ENCODE results near the gene SPEG. TPM values are rescaled to one million over a fixed set of nuclear protein-coding genes. Genes with fewer than 3 reads are reported as not detected.

SPEG gene
- total and polyA plus RNA-seq, 4 experiments from 2014 or later: 0.15 to 9.0 (median 4.5) TPM

DNA sequence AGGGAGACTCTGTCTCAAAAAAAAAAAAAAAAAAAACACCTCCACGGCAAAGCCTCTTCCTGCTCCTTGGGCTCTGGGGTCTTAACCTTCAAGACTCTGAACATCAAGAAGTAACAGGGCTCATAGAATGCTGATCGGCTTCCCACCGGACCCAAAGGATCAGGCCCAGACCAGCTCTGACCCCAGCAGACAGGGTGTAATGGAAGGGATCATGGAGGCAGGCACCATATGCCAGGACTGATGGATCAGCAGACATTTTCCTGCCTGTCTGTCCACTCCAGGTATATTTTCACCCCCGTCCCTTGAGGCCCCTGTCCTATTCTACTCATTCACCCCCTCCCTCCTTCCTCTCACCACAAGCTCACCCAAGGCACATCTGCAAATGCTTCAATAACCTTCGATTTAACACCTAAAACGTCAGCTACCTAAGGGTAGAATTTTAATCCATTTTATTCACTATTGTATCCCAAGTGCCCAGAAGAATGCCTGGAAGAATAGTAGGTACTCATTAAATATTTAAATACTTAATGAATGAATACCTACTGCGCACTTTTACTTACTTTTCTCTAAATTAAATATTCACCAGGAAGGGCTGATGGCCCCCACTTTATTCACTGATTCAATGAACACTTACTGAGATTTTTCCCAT lies 4.6 kb upstream of the SPEG start:
- H3K36me3 Mint-ChIP-seq: no peaks in the 10 kb centered on the region
- no peak overlapping the region for H3K4me3 Mint-ChIP-seq
- H3K9me3 Mint-ChIP-seq: no peaks in the 10 kb centered on the region
- H3K4me1 Mint-ChIP-seq: peaks cover 0 to 6% (median 0%) of the 10 kb centered on the region in 4 donors
- no peak for DNase-seq
- H3K27ac Mint-ChIP-seq: no peak overlapping the region
- Histone ChIP-seq H3K27ac (ENCODE audit: low read depth, low read length) (no peak overlapping the region), H3K36me3 (ENCODE audit: insufficient read depth, low read length) (no peaks in the 10 kb centered on the region), H3K9me3 (ENCODE audit: control insufficient read depth in 1 of 2, low read length in 2 of 2) (no peaks in the 10 kb centered on the region), H3K4me3 (ENCODE audit: low read length in 2 of 2) (no peak overlapping the region), H3K27me3 (ENCODE audit: insufficient read depth, low read length) (no peaks in the 10 kb centered on the region), H3K4me1 (ENCODE audit: insufficient read depth, low read length) (no peaks in the 10 kb centered on the region)
- POLR2A ChIA-PET (ENCODE audit: partially characterized antibody): no interaction called here
- intact Hi-C loops (cut with micrococcal nuclease): no loop called here
- CTCF ChIA-PET (ENCODE audit: partially characterized antibody): interaction anchor here (0.7 to 2.4 kb wide), 4 partner anchors 25 to 100 kb away, joined by 3 to 8 read pairs (median 5); no protein-coding TSS in a partner anchor
- H3K27me3 Mint-ChIP-seq: peaks cover 8 to 11% of the 10 kb centered on the region in 2 donors

DNA sequence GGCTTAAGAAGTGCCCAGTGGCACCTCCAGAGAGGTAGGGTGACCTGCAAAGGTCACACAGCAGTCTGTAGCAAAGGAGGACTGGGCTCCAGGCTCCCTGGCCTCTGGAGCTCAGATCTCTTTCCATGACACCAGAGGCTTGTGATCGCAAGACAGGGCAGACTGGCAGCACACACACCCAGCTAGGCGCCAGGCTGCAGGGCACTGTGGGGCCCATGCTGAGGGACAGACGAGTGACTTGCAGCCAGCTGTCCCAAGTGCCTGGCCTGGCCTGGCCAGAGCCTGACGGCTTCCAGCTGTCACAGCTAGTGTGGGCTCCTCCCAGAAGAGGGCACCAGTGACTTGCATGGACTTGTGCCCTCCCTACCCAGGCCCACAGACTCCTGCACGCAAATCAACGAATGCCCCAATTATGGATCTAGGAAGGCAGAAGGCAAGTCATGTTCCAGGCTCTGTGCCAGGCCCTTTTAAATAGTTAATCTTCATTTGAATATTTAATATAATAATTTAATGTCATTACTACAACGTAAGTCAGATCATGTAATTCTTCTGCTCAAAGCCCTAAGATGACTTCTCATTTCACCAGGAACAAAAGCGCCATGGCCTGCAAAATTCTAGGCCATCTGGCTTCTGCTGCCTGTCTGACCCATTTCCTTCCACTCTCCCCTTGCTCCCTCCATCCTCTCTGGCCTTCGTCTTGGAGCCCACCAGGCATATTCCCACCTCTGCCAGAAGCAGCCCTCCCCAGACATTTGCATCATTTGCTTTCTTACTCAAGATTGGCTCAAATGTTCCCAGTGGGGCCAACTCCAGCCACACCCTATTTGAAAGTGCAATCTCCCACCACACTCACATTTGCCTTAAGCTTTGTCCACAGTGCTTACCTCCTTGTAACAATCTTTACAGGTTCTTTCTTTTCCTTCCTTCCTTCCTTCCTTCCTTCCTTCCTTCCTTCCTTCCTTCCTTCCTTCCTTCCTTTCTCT lies 3.7 kb upstream of the SPEG start:
- peaks cover 6 to 15% of the 10 kb centered on the region in 2 donors for H3K27me3 Mint-ChIP-seq
- H3K36me3 Mint-ChIP-seq: no peaks in the 10 kb centered on the region
- Histone ChIP-seq H3K27ac (ENCODE audit: low read depth, low read length) (no peak overlapping the region), H3K36me3 (ENCODE audit: insufficient read depth, low read length) (no peaks in the 10 kb centered on the region), H3K27me3 (ENCODE audit: insufficient read depth, low read length) (peaks cover 7% of the 10 kb centered on the region), H3K4me3 (ENCODE audit: low read length in 2 of 2) (no peak overlapping the region), H3K9me3 (ENCODE audit: control insufficient read depth in 1 of 2, low read length in 2 of 2) (no peaks in the 10 kb centered on the region), H3K4me1 (ENCODE audit: insufficient read depth, low read length) (no peaks in the 10 kb centered on the region)
- CTCF ChIA-PET (ENCODE audit: partially characterized antibody): interaction anchor here (0.9 to 2.4 kb wide), 4 partner anchors 11 to 99 kb away, joined by 3 to 8 read pairs (median 5); no protein-coding TSS in a partner anchor
- DNase-seq: no peak
- H3K9me3 Mint-ChIP-seq: no peaks in the 10 kb centered on the region
- intact Hi-C loops (cut with micrococcal nuclease): no loop called here
- H3K4me1 Mint-ChIP-seq: peaks cover 0 to 7% (median 3%) of the 10 kb centered on the region in 4 donors
- POLR2A ChIA-PET (ENCODE audit: partially characterized antibody): no interaction called here
- H3K4me3 Mint-ChIP-seq: peak overlapping the region in 1 of 8 donors; percentile 7
- H3K27ac Mint-ChIP-seq: peak overlapping the region in 1 of 7 donors; percentile 27

DNA sequence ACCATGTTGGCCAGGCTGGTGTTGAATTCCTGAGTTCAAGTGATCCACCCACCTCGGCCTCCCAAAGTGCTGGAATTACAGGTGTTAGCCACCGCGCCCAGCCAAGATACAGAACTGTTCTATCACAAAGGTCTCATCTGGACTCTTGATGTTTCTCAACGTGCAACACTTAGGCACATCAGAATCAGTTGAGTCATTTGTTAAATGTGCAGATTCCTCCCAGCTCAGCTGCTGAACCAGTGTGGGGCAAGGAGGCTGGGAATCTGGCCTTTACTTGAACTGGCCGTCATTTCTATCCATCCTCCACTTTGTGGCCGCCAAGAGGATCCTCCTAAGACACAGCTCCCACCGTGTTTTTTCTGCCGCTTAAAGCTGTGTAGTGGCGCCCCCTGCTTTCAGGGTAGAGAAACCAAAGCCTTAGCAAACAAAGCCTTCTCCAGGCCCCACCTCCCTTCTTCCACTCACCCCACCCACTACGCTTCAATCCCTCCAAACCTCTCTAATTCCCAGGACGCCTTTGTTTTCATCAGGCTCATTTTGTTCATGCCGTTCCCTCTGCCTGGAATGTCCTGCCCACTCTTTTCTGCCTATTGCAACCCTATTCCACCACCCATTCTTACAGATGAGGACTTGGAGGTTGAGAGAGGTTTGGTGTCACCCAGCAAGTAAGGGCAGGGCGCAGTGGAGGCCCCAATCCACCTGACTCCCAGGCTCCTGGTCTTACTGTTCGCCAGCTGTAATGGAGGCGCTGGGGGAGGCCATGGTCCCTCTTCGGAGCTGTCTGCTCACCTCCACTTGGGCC lies 776 bp upstream of the SPEG start:
- Histone ChIP-seq H3K4me1 (ENCODE audit: insufficient read depth, low read length) (no peaks in the 10 kb centered on the region), H3K27me3 (ENCODE audit: insufficient read depth, low read length) (peaks cover 10% of the 10 kb centered on the region), H3K36me3 (ENCODE audit: insufficient read depth, low read length) (no peaks in the 10 kb centered on the region), H3K27ac (ENCODE audit: low read depth, low read length) (no peak overlapping the region), H3K4me3 (ENCODE audit: low read length in 2 of 2) (no peak overlapping the region), H3K9me3 (ENCODE audit: control insufficient read depth in 1 of 2, low read length in 2 of 2) (no peaks in the 10 kb centered on the region)
- DNase-seq: peak in 1 of 5 donors; percentile 19
- intact Hi-C loops (cut with micrococcal nuclease): loop anchor here (1.0 kb wide), 1 partner anchor 31 kb away; no protein-coding TSS in a partner anchor
- Mint-ChIP-seq H3K27me3 (peaks cover 6 to 15% of the 10 kb centered on the region in 2 donors), H3K4me1 (peaks cover 0 to 7% (median 3%) of the 10 kb centered on the region in 4 donors), H3K27ac (no peak overlapping the region), H3K4me3 (peak overlapping the region in 1 of 8 donors; percentile 41), H3K36me3 (no peaks in the 10 kb centered on the region), H3K9me3 (no peaks in the 10 kb centered on the region)
- ChIA-PET POLR2A (ENCODE audit: partially characterized antibody) (interaction anchor here (0.8 kb wide), 1 partner anchor 154 kb away, joined by 4 read pairs; no protein-coding TSS in a partner anchor), CTCF (ENCODE audit: partially characterized antibody) (interaction anchor here (1.0 to 1.4 kb wide), 2 partner anchors 31 to 96 kb away, joined by 3 to 4 read pairs; no protein-coding TSS in a partner anchor)

DNA sequence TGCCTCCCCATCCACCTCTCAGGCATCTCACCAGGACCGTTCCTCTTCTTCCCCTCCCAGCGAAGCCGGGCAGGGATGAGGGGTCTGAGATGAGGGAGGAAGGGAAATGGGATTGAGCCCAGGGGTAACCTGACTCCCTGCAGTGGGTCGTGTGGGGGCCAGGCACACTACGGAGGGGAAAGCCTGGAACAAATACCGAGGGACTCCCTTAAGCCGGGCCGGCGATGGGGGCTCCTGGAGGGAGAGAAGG lies 250 bp upstream of the SPEG start:
- Mint-ChIP-seq H3K9me3 (no peaks in the 10 kb centered on the region), H3K4me1 (peaks cover 0 to 7% (median 3%) of the 10 kb centered on the region in 4 donors), H3K27me3 (peaks cover 6 to 15% of the 10 kb centered on the region in 2 donors), H3K27ac (no peak overlapping the region), H3K36me3 (no peaks in the 10 kb centered on the region), H3K4me3 (no peak overlapping the region)
- Histone ChIP-seq H3K27ac (ENCODE audit: low read depth, low read length) (no peak overlapping the region), H3K27me3 (ENCODE audit: insufficient read depth, low read length) (peaks cover 10% of the 10 kb centered on the region), H3K4me3 (ENCODE audit: low read length in 2 of 2) (no peak overlapping the region), H3K36me3 (ENCODE audit: insufficient read depth, low read length) (no peaks in the 10 kb centered on the region), H3K4me1 (ENCODE audit: insufficient read depth, low read length) (no peaks in the 10 kb centered on the region), H3K9me3 (ENCODE audit: control insufficient read depth in 1 of 2, low read length in 2 of 2) (no peaks in the 10 kb centered on the region)
- CTCF ChIA-PET (ENCODE audit: partially characterized antibody): interaction anchor here (1.0 to 1.4 kb wide), 2 partner anchors 32 to 96 kb away, joined by 3 to 4 read pairs; no protein-coding TSS in a partner anchor
- POLR2A ChIA-PET (ENCODE audit: partially characterized antibody): interaction anchor here (0.8 kb wide), 1 partner anchor 155 kb away, joined by 4 read pairs; no protein-coding TSS in a partner anchor
- intact Hi-C loops (cut with micrococcal nuclease): loop anchor here (1.0 kb wide), 1 partner anchor 31 kb away; no protein-coding TSS in a partner anchor
- no peak for DNase-seq

DNA sequence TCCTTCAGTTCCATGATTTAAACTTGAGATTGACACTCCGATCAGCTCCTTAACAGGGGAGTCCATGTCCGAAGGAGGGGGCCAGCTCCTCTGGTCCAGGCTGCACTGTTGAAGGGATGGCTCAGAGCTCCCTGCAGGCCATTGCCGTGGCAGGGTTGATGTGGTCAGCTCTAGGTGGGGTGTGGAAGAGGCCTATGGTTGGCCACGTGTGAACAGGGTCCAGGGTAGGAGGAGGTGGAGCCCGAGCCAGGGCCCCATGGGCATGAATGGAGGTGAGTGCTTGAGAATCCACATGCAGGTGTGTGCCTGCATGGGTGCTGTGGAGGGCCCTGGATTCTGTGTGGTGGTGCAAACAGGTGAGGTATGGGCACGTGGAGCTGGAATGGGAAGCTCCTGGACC lies 1.1 kb downstream of the SPEG start:
- intact Hi-C loops (cut with micrococcal nuclease): no loop called here
- Mint-ChIP-seq H3K4me1 (peaks cover 0 to 7% (median 3%) of the 10 kb centered on the region in 4 donors), H3K9me3 (no peaks in the 10 kb centered on the region), H3K4me3 (peak overlapping the region in 1 of 8 donors; percentile 32), H3K36me3 (no peaks in the 10 kb centered on the region), H3K27ac (peak overlapping the region in 1 of 7 donors; percentile 53), H3K27me3 (peaks cover 6 to 16% of the 10 kb centered on the region in 2 donors)
- Histone ChIP-seq H3K4me1 (ENCODE audit: insufficient read depth, low read length) (no peaks in the 10 kb centered on the region), H3K4me3 (ENCODE audit: low read length in 2 of 2) (no peak overlapping the region), H3K9me3 (ENCODE audit: control insufficient read depth in 1 of 2, low read length in 2 of 2) (no peaks in the 10 kb centered on the region), H3K36me3 (ENCODE audit: insufficient read depth, low read length) (no peaks in the 10 kb centered on the region), H3K27me3 (ENCODE audit: insufficient read depth, low read length) (peaks cover 10% of the 10 kb centered on the region), H3K27ac (ENCODE audit: low read depth, low read length) (no peak overlapping the region)
- CTCF ChIA-PET (ENCODE audit: partially characterized antibody): interaction anchor here (1.2 kb wide), 1 partner anchor 94 kb away, joined by 5 read pairs; no protein-coding TSS in a partner anchor
- POLR2A ChIA-PET (ENCODE audit: partially characterized antibody): no interaction called here
- DNase-seq: no peak

DNA sequence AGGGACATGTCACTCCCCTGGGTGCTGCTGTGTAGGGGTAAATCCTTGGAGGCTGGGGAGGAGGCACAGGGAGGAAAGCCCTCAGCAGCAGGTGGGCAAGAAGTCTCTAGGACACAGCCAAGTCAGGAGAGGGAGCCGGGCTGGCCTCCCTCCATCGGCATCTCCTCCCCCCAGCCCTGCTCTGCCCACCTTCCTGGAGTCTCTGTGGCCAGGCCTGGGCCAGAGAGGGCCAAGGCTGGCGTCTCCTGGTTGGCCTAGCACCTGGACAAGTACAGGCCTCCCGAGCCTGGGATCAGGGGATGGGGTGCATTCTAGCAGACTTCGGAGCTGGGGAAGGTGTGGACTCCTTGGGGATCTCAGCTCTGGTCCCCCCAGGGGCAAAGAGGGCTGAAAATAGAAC lies 1.8 kb downstream of the SPEG start:
- no peak overlapping the region for H3K4me3 Mint-ChIP-seq
- H3K4me1 Mint-ChIP-seq: peaks cover 4 to 15% (median 10%) of the 10 kb centered on the region in 4 donors
- no peaks in the 10 kb centered on the region for H3K9me3 Mint-ChIP-seq
- H3K36me3 ChIP-seq (ENCODE audit: insufficient read depth, low read length): no peaks in the 10 kb centered on the region
- no peak for DNase-seq
- no peaks in the 10 kb centered on the region for H3K36me3 Mint-ChIP-seq
- no peak overlapping the region for H3K27ac Mint-ChIP-seq
- peaks cover 6 to 21% of the 10 kb centered on the region in 2 donors for H3K27me3 Mint-ChIP-seq
- no peak overlapping the region for H3K27ac ChIP-seq (ENCODE audit: low read depth, low read length)
- POLR2A ChIA-PET (ENCODE audit: partially characterized antibody): no interaction called here
- H3K27me3 ChIP-seq (ENCODE audit: insufficient read depth, low read length): peaks cover 10% of the 10 kb centered on the region
- intact Hi-C loops (cut with micrococcal nuclease): no loop called here
- no peak overlapping the region for H3K4me3 ChIP-seq (ENCODE audit: low read length in 2 of 2)
- no peaks in the 10 kb centered on the region for H3K9me3 ChIP-seq (ENCODE audit: control insufficient read depth in 1 of 2, low read length in 2 of 2)
- CTCF ChIA-PET (ENCODE audit: partially characterized antibody): interaction anchor here (0.8 to 1.0 kb wide), 2 partner anchors 33 to 58 kb away, joined by 3 to 4 read pairs; no protein-coding TSS in a partner anchor
- H3K4me1 ChIP-seq (ENCODE audit: insufficient read depth, low read length): peaks cover 6% of the 10 kb centered on the region
